ENCODE results near the gene CYP24A1. TPM values are rescaled to one million over a fixed set of nuclear protein-coding genes. Genes with fewer than 3 reads are reported as not detected.

CYP24A1 gene
- total and polyA plus RNA-seq, 2 donors (not counting 3 experiments of a cell fraction or from before 2014, with no cell fraction given), result not detected

DNA sequence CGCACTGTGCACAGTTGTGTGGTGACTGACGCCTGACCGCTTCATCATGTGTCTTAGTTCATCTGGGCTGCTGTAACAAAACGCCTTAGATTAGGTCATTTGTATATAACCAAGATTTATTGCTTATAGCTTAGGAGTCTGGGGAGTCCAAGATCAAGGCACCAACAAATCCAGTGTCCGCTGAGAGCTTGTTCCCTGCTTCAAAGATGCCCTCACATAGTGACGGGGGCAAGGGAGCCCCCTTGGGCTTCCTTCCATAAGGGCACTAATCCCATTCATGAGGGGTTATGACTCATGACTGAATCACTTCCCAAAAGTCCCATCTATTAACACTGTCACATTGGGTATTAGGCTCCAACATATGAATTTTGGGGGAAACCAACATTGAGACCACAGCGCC, 34.6 kb downstream of the CYP24A1 start:
- H3K4me2 ChIP-seq (ENCODE audit: insufficient read depth, low read length), result no peak overlapping the region
- no peaks in the 10 kb centered on the region for H3K36me3 ChIP-seq (ENCODE audit: control insufficient read depth in 2 of 2, extremely low read depth in 1 of 2, insufficient read depth in 2 of 2, low read length in 2 of 2)
- H3K27me3 ChIP-seq (ENCODE audit: control insufficient read depth in 2 of 2, insufficient read depth in 2 of 2, low read length in 2 of 2), result no peaks in the 10 kb centered on the region
- H3K27ac ChIP-seq (ENCODE audit: insufficient read depth, low read depth, low read length), result no peak overlapping the region
- H3K9me1 ChIP-seq (replicated peaks; ENCODE audit: control insufficient read depth, extremely low read depth, insufficient read depth, low read length), result no peaks in the 10 kb centered on the region
- no peak overlapping the region for H2AFZ ChIP-seq (ENCODE audit: low read depth, low read length)
- H4K20me1 ChIP-seq (replicated peaks; ENCODE audit: control insufficient read depth, extremely low read depth, insufficient read depth, low read length), result no peaks in the 10 kb centered on the region
- dilution Hi-C loops (cut with MboI; ENCODE audit: extremely low pct_ligation_motif_present, low sequenced_read_pairs) (no loop called here), intact Hi-C loops (cut with micrococcal nuclease) (no loop called here)
- H3K4me1 ChIP-seq (ENCODE audit: control insufficient read depth, extremely low read depth, insufficient read depth, low read length), result no peaks in the 10 kb centered on the region
- H3K79me2 ChIP-seq (ENCODE audit: control insufficient read depth, insufficient read depth, low read length), result no peaks in the 10 kb centered on the region
- FAIRE-seq (no peak), DNase-seq (ENCODE audit: low read depth, low spot score) (no peak)
- ChIA-PET POLR2A (no interaction called here), CTCF (interaction anchor here (1.0 to 1.1 kb wide), 2 partner anchors 10 to 42 kb away, joined by 3 read pairs; no protein-coding TSS in a partner anchor)
- H3K4me3 ChIP-seq (replicated peaks in 1 of 3; ENCODE audit: insufficient read depth in 1 of 3, low read depth in 1 of 3, low read length in 3 of 3), result no peak overlapping the region
- TF ChIP-seq GATA2 (IDR thresholded peaks at IDR 0.05; ENCODE audit: insufficient read depth, insufficient read length, low read depth, low read length), result no peak
- no peak for TF ChIP-seq CTCF (IDR thresholded peaks at IDR 0.05; ENCODE audit: extremely low read depth in 1 of 2, insufficient read depth in 1 of 2, low read depth in 1 of 2, low read length in 2 of 2)
- no peak for TF ChIP-seq FOS (IDR thresholded peaks at IDR 0.05; ENCODE audit: borderline replicate concordance, insufficient read depth, low read length)
- TF ChIP-seq EZH2 (IDR thresholded peaks at IDR 0.05; ENCODE audit: borderline replicate concordance, low read depth, low read length, severe bottlenecking), result no peak
- TF ChIP-seq POLR2A (IDR thresholded peaks at IDR 0.05; ENCODE audit: low read depth, low read length), result no peak
- no peak for TF ChIP-seq JUN (IDR thresholded peaks at IDR 0.05; ENCODE audit: borderline replicate concordance, insufficient read depth, insufficient read length, low read depth)
- TF ChIP-seq MAX (IDR thresholded peaks at IDR 0.05; ENCODE audit: insufficient read depth, insufficient read length), result no peak
- TF ChIP-seq MYC (IDR thresholded peaks at IDR 0.05; ENCODE audit: low read depth, low read length), result no peak
- no peak for TF ChIP-seq POLR2AphosphoS5 (IDR thresholded peaks at IDR 0.05; ENCODE audit: insufficient read depth, low read depth, low read length)
- H3K9me3 ChIP-seq (replicated peaks; ENCODE audit: control insufficient read depth, insufficient read depth, low read length), result no peaks in the 10 kb centered on the region
- no TSS peak for BruUV-seq (replicated peaks)
- no peak overlapping the region for H3K9ac ChIP-seq (replicated peaks; ENCODE audit: extremely low read depth, insufficient read depth, low read length)
